HEK293 (cell line): Measurements from ENCODE around the gene TXNDC8.

ENCODE experiments used
- YY2 ChIP-seq: fragments of 450-650 bp; formaldehyde crosslinking; IDR thresholded peaks from 2 replicates; pipeline ENCODE4 v1.5.1; 2016; ENCODE audit warnings: missing biosample characterization, missing genetic modification characterization
- ZBTB21 ChIP-seq: fragments of 450-650 bp; formaldehyde crosslinking; IDR thresholded peaks from 2 replicates; pipeline ENCODE4 v1.5.1; 2017; ENCODE audit warnings: missing biosample characterization, missing genetic modification characterization
- ZNF155 ChIP-seq: fragments of 450-650 bp; formaldehyde crosslinking; IDR thresholded peaks from 2 replicates; pipeline ENCODE4 v1.5.1; 2016; ENCODE audit warnings: missing biosample characterization, missing genetic modification characterization
- ZNF184 ChIP-seq: fragments of 450-650 bp; IDR thresholded peaks from 2 replicates; pipeline ENCODE4 v1.5.1; 2018; ENCODE audit warnings: missing biosample characterization, mild to moderate bottlenecking, missing genetic modification characterization
- TF ChIP-seq, protein P1 (sequence below): fragments of 450-650 bp; formaldehyde crosslinking; IDR thresholded peaks from 2 replicates; pipeline ENCODE4 v1.5.1; 2016; ENCODE audit warnings: missing biosample characterization, missing genetic modification characterization

DNA sequence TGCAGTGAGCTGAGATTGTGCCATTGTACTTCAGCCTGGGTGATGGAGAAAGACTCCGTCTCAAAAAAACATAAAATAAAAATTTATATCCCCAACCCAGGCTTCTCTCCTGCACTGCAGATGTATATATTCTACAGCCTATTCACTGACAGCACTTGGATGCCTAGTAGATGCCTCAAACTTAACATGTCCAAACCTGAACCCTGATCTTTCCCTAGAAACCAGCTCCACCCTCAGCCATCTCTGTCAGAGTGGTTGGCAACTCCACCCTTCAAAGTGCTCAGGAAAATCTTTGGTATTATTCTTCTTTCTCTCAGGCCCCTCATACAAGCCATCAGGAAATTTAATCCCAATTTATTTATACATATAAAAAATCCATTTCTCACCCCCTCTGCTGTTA, 44.4 kb downstream of the TXNDC8 start:
- TF ChIP-seq, protein P1, sequence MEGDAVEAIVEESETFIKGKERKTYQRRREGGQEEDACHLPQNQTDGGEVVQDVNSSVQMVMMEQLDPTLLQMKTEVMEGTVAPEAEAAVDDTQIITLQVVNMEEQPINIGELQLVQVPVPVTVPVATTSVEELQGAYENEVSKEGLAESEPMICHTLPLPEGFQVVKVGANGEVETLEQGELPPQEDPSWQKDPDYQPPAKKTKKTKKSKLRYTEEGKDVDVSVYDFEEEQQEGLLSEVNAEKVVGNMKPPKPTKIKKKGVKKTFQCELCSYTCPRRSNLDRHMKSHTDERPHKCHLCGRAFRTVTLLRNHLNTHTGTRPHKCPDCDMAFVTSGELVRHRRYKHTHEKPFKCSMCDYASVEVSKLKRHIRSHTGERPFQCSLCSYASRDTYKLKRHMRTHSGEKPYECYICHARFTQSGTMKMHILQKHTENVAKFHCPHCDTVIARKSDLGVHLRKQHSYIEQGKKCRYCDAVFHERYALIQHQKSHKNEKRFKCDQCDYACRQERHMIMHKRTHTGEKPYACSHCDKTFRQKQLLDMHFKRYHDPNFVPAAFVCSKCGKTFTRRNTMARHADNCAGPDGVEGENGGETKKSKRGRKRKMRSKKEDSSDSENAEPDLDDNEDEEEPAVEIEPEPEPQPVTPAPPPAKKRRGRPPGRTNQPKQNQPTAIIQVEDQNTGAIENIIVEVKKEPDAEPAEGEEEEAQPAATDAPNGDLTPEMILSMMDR (tag by site-specific recombination): no peak
- TF ChIP-seq ZNF184 (tag by site-specific recombination) (no peak), ZBTB21 (tag by site-specific recombination) (no peak), ZNF155 (tag by site-specific recombination) (no peak), YY2 (tag by site-specific recombination) (no peak)
